Coronary artery (tissue), 2 donors: Measurements from ENCODE around the gene ZNF564.

Experiments used
- DNase-seq: peaks from one replicate; pipeline ENCODE4 v3.0.0-alpha.2; 2017; ENCODE audit warnings: low spot score
- H3K27ac ChIP-seq, 2 donors: fragments of 200-600 bp; sonication (generic); one replicate each; pipeline ENCODE4 v1.5.1; 2016 to 2019
- H3K4me3 ChIP-seq: fragments of 200-600 bp; sonication (generic); 2 replicates; pipeline ENCODE4 v1.5.1; 2016; ENCODE audit warnings: mild to moderate bottlenecking, moderate library complexity
- CTCF ChIP-seq: fragments of 200-600 bp; sonication (generic); IDR thresholded peaks from one replicate; pipeline ENCODE4 v1.5.1; 2019; ENCODE audit warnings: antibody characterized with exemption

The ZNF564 gene

GRCh38 chr19:12485052-12485416 is 66.2 kb downstream of the ZNF564 start:
- Histone ChIP-seq H3K4me3 (peak overlapping the region; percentile 90), H3K27ac (peak overlapping the region; percentile 86 to 89)
- DNase-seq, result no peak
- no peak for TF ChIP-seq CTCF

- peak; percentile 89 for DNase-seq
- Histone ChIP-seq H3K27ac (peak within 1 kb of the TSS; percentile 86 to 89), H3K4me3 (peak within 1 kb of the TSS; percentile 90)
- no peak for TF ChIP-seq CTCF
Observed at GRCh38 chr19:12484371-12485051, 66.8 kb downstream of the ZNF564 start, which contains the start of gene ZNF709. Gene ZNF709, minus strand, starts transcription at chr19:12484816. Its CDS starts 159 bp downstream, at chr19:12484657.

- Histone ChIP-seq H3K4me3 (peak overlapping the region; percentile 90), H3K27ac (peak overlapping the region; percentile 86 to 89)
- DNase-seq, result no peak
- TF ChIP-seq CTCF, result no peak
Observed at GRCh38 chr19:12484011-12484370, 67.3 kb downstream of the ZNF564 start.

GRCh38 chr19:12482509-12482886 is 68.8 kb downstream of the ZNF564 start:
- DNase-seq, result no peak
- no peak overlapping the region for H3K27ac ChIP-seq
- no peak overlapping the region for H3K4me3 ChIP-seq

GRCh38 chr19:12481781-12482508 is 69.3 kb downstream of the ZNF564 start:
- Histone ChIP-seq H3K27ac (no peak overlapping the region), H3K4me3 (no peak overlapping the region)
- no peak for TF ChIP-seq CTCF
- DNase-seq, result no peak

More at GRCh38 chr19:12482509-12482886, 68.8 kb downstream of the ZNF564 start:
- TF ChIP-seq CTCF, result no peak

GRCh38 chr19:12478234-12478941 is 72.9 kb downstream of the ZNF564 start:
- no peak for DNase-seq
- H3K4me3 ChIP-seq, result no peak overlapping the region
- no peak for TF ChIP-seq CTCF
- H3K27ac ChIP-seq, result no peak overlapping the region
